ENCODE results near the gene DAB2IP. TPM values are rescaled to one million over a fixed set of nuclear protein-coding genes. Genes with fewer than 3 reads are reported as not detected.

Gene DAB2IP
- total RNA-seq, 1 experiment from 2014 or later = 31.0 TPM

DNA sequence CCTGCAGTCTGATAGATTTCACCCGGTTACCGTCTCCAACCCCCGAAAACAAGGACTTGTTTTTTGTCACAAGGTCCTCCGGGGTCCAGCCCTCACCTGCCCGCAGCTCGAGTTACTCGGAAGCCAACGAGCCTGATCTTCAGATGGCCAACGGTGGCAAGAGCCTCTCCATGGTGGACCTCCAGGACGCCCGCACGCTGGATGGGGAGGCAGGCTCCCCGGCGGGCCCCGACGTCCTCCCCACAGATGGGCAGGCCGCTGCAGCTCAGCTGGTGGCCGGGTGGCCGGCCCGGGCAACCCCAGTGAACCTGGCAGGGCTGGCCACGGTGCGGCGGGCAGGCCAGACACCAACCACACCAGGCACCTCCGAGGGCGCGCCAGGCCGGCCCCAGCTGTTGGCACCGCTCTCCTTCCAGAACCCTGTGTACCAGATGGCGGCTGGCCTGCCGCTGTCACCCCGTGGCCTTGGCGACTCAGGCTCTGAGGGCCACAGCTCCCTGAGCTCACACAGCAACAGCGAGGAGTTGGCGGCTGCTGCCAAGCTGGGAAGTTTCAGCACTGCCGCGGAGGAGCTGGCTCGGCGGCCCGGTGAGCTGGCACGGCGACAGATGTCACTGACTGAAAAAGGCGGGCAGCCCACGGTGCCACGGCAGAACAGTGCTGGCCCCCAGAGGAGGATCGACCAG, 121.3 kb downstream of the DAB2IP start:
- intact Hi-C loops (cut with micrococcal nuclease) = no loop called here
- H3K9me2 ChIP-seq (ENCODE audit: insufficient read depth) = no peaks in the 10 kb centered on the region
- ATAC-seq (no peak), DNase-seq (ENCODE audit: low read depth, low spot score) (no peak)
- POLR2A ChIA-PET = no interaction called here
- H2AFZ ChIP-seq (ENCODE audit: low read depth, low read length, poor library complexity, severe bottlenecking) = no peak overlapping the region
- H3K4me1 ChIP-seq (ENCODE audit: control insufficient read depth in 1 of 2, insufficient read depth in 2 of 2, low read length in 2 of 2) = no peaks in the 10 kb centered on the region
- no peaks in the 10 kb centered on the region for H3K9me3 ChIP-seq (ENCODE audit: control insufficient read depth in 1 of 2, insufficient read depth in 1 of 2, low read depth in 1 of 2, low read length in 2 of 2)
- BruUV-seq (replicated peaks) = no TSS peak
- no peak overlapping the region for H3K9ac ChIP-seq (ENCODE audit: low read length)
- no peak for TF ChIP-seq SRF (IDR thresholded peaks at IDR 0.05; ENCODE audit: low read depth)
- TF ChIP-seq, protein P1, sequence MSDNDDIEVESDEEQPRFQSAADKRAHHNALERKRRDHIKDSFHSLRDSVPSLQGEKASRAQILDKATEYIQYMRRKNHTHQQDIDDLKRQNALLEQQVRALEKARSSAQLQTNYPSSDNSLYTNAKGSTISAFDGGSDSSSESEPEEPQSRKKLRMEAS (IDR thresholded peaks at IDR 0.05) = no peak
- no peak for TF ChIP-seq JUND (IDR thresholded peaks at IDR 0.05)
- no peak for TF ChIP-seq ZFX (IDR thresholded peaks at IDR 0.05)
- TF ChIP-seq CBX3 (IDR thresholded peaks at IDR 0.05; ENCODE audit: low read depth) = no peak
- no peak for TF ChIP-seq CEBPB (IDR thresholded peaks at IDR 0.05; ENCODE audit: low read depth)
- TF ChIP-seq, protein P2, sequence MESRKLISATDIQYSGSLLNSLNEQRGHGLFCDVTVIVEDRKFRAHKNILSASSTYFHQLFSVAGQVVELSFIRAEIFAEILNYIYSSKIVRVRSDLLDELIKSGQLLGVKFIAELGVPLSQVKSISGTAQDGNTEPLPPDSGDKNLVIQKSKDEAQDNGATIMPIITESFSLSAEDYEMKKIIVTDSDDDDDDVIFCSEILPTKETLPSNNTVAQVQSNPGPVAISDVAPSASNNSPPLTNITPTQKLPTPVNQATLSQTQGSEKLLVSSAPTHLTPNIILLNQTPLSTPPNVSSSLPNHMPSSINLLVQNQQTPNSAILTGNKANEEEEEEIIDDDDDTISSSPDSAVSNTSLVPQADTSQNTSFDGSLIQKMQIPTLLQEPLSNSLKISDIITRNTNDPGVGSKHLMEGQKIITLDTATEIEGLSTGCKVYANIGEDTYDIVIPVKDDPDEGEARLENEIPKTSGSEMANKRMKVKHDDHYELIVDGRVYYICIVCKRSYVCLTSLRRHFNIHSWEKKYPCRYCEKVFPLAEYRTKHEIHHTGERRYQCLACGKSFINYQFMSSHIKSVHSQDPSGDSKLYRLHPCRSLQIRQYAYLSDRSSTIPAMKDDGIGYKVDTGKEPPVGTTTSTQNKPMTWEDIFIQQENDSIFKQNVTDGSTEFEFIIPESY (IDR thresholded peaks at IDR 0.05; ENCODE audit: extremely low read depth, insufficient replicate concordance, low read length) = no peak
- no peak for TF ChIP-seq EZH2 (IDR thresholded peaks at IDR 0.05)
- TF ChIP-seq SIN3A (IDR thresholded peaks at IDR 0.05; ENCODE audit: low read depth) = no peak
- no peak for TF ChIP-seq ZNF274 (IDR thresholded peaks at IDR 0.05; ENCODE audit: low read depth, low read length)
- no peak for TF ChIP-seq ELF1 (IDR thresholded peaks at IDR 0.05; ENCODE audit: borderline replicate concordance, low read depth)
- TF ChIP-seq YY1 (IDR thresholded peaks at IDR 0.05; ENCODE audit: extremely low read depth, insufficient replicate concordance, low read depth, low read length) = no peak
- TF ChIP-seq, protein P3, sequence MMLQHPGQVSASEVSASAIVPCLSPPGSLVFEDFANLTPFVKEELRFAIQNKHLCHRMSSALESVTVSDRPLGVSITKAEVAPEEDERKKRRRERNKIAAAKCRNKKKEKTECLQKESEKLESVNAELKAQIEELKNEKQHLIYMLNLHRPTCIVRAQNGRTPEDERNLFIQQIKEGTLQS (IDR thresholded peaks at IDR 0.05) = no peak
- TF ChIP-seq POLR2AphosphoS5 (IDR thresholded peaks at IDR 0.05; ENCODE audit: low read depth, low read length) = no peak
- no peak for TF ChIP-seq TCF7L2 (IDR thresholded peaks at IDR 0.05; ENCODE audit: borderline replicate concordance, extremely low read depth, insufficient read depth, insufficient read length)
- TF ChIP-seq FOSL1 (IDR thresholded peaks at IDR 0.05; ENCODE audit: low read depth) = no peak
- no peak for TF ChIP-seq RAD21 (IDR thresholded peaks at IDR 0.05; ENCODE audit: low read depth)
- TF ChIP-seq EGR1 (IDR thresholded peaks at IDR 0.05; ENCODE audit: low read depth) = no peak
- TF ChIP-seq, protein P4, sequence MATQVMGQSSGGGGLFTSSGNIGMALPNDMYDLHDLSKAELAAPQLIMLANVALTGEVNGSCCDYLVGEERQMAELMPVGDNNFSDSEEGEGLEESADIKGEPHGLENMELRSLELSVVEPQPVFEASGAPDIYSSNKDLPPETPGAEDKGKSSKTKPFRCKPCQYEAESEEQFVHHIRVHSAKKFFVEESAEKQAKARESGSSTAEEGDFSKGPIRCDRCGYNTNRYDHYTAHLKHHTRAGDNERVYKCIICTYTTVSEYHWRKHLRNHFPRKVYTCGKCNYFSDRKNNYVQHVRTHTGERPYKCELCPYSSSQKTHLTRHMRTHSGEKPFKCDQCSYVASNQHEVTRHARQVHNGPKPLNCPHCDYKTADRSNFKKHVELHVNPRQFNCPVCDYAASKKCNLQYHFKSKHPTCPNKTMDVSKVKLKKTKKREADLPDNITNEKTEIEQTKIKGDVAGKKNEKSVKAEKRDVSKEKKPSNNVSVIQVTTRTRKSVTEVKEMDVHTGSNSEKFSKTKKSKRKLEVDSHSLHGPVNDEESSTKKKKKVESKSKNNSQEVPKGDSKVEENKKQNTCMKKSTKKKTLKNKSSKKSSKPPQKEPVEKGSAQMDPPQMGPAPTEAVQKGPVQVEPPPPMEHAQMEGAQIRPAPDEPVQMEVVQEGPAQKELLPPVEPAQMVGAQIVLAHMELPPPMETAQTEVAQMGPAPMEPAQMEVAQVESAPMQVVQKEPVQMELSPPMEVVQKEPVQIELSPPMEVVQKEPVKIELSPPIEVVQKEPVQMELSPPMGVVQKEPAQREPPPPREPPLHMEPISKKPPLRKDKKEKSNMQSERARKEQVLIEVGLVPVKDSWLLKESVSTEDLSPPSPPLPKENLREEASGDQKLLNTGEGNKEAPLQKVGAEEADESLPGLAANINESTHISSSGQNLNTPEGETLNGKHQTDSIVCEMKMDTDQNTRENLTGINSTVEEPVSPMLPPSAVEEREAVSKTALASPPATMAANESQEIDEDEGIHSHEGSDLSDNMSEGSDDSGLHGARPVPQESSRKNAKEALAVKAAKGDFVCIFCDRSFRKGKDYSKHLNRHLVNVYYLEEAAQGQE (IDR thresholded peaks at IDR 0.05; ENCODE audit: low read depth) = no peak
- no peak for TF ChIP-seq EZH2phosphoT487 (IDR thresholded peaks at IDR 0.05; ENCODE audit: borderline replicate concordance)
- H3K36me3 ChIP-seq (ENCODE audit: control insufficient read depth in 1 of 2, insufficient read depth in 2 of 2, low read length in 2 of 2) = peaks cover 0 to 21% of the 10 kb centered on the region in 2 experiments; a peak in 3 of 4 replicates
- no peaks in the 10 kb centered on the region for H4K20me1 ChIP-seq (ENCODE audit: insufficient read depth)
- no peak overlapping the region for H3K4me3 ChIP-seq (replicated peaks in 1 of 2; ENCODE audit: low read depth in 1 of 2, low read length in 2 of 2)
- RAD21 ChIA-PET (ENCODE audit: low non-redundant PET in 1 of 2, low total read pairs in 2 of 2, uncharacterized antibody in 2 of 2, unreplicated experiment in 2 of 2) = no interaction called here
- H3K4me2 ChIP-seq (ENCODE audit: low read length) = no peak overlapping the region
- no peaks in the 10 kb centered on the region for H3K79me2 ChIP-seq (ENCODE audit: insufficient read depth, low read length)
- CTCF ChIA-PET = no interaction called here
- H3K27ac ChIP-seq (ENCODE audit: low read depth, low read length) = no peak overlapping the region
- H3K27me3 ChIP-seq (ENCODE audit: insufficient read depth, low read length) = no peaks in the 10 kb centered on the region

Data from HCT116 (cell line).